ENCODE results near the gene TBXAS1. TPM values are rescaled to one million over a fixed set of nuclear protein-coding genes. Genes with fewer than 3 reads are reported as not detected.

Gene TBXAS1
- total RNA-seq, 2 donors from 2014 or later = 19.3 to 44.1 TPM

- H3K4me3 ChIP-seq = no peak overlapping the region
- DNase-seq (ENCODE audit: low spot score) = no peak
- H3K27me3 ChIP-seq (replicated peaks; ENCODE audit: insufficient read depth) = no peaks in the 10 kb centered on the region
- H3K36me3 ChIP-seq = no peaks in the 10 kb centered on the region
- H3K27ac ChIP-seq = no peak overlapping the region
- H3K4me1 ChIP-seq (replicated peaks) = no peaks in the 10 kb centered on the region
- no peaks in the 10 kb centered on the region for H3K9me3 ChIP-seq
- WGBS = 88% methylated on average over 2 of the region's 2 CpGs
- TF ChIP-seq POLR2A (IDR thresholded peaks at IDR 0.05) = no peak
- TF ChIP-seq CTCF (IDR thresholded peaks at IDR 0.05) = no peak
- no peak for TF ChIP-seq POLR2AphosphoS5 (IDR thresholded peaks at IDR 0.05)
- intact Hi-C loops (cut with DNase I) = no loop called here
Measured at GRCh38 chr7:139941866-139942265, 112.8 kb downstream of the TBXAS1 start.

DNA sequence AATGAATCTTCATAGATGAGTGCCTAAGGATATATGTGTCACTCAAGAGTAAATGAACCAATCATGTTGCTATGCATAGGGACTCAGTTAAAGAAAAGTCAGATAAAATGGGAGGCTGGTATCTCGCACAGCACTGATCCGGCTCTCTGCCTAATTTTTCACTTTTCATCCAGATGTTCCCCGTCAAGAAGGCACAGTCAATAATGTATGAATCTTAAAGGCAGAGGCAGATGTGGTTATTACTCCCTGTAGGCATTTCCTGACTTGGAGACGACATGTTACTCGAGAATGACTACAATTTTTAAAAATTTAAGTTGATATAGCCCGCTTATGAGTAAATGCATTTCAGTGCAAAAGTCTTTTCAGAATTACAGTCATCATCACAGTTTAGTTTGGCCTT, 113.6 kb downstream of the TBXAS1 start:
- Histone ChIP-seq H3K27me3 (replicated peaks; ENCODE audit: insufficient read depth) (no peaks in the 10 kb centered on the region), H3K4me1 (replicated peaks) (no peaks in the 10 kb centered on the region), H3K4me3 (no peak overlapping the region), H3K36me3 (no peaks in the 10 kb centered on the region), H3K9me3 (no peaks in the 10 kb centered on the region), H3K27ac (no peak overlapping the region)
- DNase-seq (ENCODE audit: low spot score) = no peak
- TF ChIP-seq CTCF (IDR thresholded peaks at IDR 0.05) (no peak), POLR2A (IDR thresholded peaks at IDR 0.05) (no peak), POLR2AphosphoS5 (IDR thresholded peaks at IDR 0.05) (no peak)
- intact Hi-C loops (cut with DNase I) = no loop called here
- 85% methylated on average over 6 of the region's 6 CpGs for WGBS

GRCh38 chr7:139943401-139943800, 114.3 kb downstream of the TBXAS1 start:
- intact Hi-C loops (cut with DNase I) = no loop called here
- Histone ChIP-seq H3K4me1 (replicated peaks) (no peaks in the 10 kb centered on the region), H3K27ac (no peak overlapping the region), H3K9me3 (no peaks in the 10 kb centered on the region), H3K4me3 (no peak overlapping the region), H3K36me3 (no peaks in the 10 kb centered on the region), H3K27me3 (replicated peaks; ENCODE audit: insufficient read depth) (no peaks in the 10 kb centered on the region)
- no peak for DNase-seq (ENCODE audit: low spot score)
- TF ChIP-seq POLR2AphosphoS5 (IDR thresholded peaks at IDR 0.05) (no peak), CTCF (IDR thresholded peaks at IDR 0.05) (no peak), POLR2A (IDR thresholded peaks at IDR 0.05) (no peak)
- 75% methylated on average over 4 of the region's 4 CpGs for WGBS

DNA sequence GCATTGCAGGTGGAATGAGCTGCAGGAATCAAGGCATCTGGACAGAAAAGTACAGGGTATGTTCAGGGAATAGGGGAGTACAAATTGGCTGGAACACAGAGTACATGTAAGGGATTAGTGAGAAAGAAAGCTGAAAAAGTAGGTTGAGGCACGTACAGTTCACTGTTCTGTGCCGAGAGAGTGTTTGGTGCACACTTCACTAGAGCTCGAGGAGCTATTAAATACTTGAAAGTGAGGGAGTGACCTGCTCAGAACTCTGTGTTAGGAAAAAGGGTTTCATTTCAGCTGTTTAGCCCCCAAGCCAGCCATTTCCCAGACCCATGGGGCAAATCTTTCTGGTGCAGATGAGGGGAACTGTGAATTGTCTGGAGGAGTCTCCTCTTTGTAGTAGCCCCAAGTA, 115.2 kb downstream of the TBXAS1 start:
- H3K4me1 ChIP-seq (replicated peaks) = no peaks in the 10 kb centered on the region
- no peaks in the 10 kb centered on the region for H3K27me3 ChIP-seq (replicated peaks; ENCODE audit: insufficient read depth)
- H3K9me3 ChIP-seq = no peaks in the 10 kb centered on the region
- H3K4me3 ChIP-seq = no peak overlapping the region
- H3K36me3 ChIP-seq = no peaks in the 10 kb centered on the region
- intact Hi-C loops (cut with DNase I) = no loop called here
- WGBS = 57% methylated on average over 3 of the region's 3 CpGs
- DNase-seq (ENCODE audit: low spot score) = no peak
- no peak overlapping the region for H3K27ac ChIP-seq
- TF ChIP-seq POLR2A (IDR thresholded peaks at IDR 0.05) (no peak), CTCF (IDR thresholded peaks at IDR 0.05) (no peak), POLR2AphosphoS5 (IDR thresholded peaks at IDR 0.05) (no peak)

DNA sequence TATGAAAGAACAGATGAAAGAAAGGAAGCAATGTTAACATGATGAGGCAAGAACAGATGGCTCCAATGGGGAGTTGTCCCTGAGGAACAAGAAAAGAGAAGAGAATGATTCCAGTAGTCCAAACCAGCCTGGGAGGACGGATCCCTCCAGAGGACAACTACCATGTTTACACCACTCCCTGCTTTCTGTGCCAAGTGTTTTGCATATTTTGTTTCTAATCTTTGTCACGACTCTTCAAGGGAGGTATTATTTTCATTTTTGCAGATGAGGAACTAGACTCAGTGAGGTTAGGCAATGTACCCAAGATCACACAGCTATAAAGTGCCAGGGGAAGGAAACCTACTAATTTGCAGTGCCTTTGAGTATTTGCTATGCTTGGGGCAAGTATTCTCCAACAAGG, 117.5 kb downstream of the TBXAS1 start:
- Histone ChIP-seq H3K27ac (no peak overlapping the region), H3K36me3 (no peaks in the 10 kb centered on the region), H3K4me3 (no peak overlapping the region), H3K4me1 (replicated peaks) (no peaks in the 10 kb centered on the region), H3K9me3 (no peaks in the 10 kb centered on the region), H3K27me3 (replicated peaks; ENCODE audit: insufficient read depth) (no peaks in the 10 kb centered on the region)
- 29% methylated on average over 2 of the region's 2 CpGs for WGBS
- intact Hi-C loops (cut with DNase I) = no loop called here
- TF ChIP-seq CTCF (IDR thresholded peaks at IDR 0.05) = no peak
- no peak for TF ChIP-seq POLR2AphosphoS5 (IDR thresholded peaks at IDR 0.05)
- TF ChIP-seq POLR2A (IDR thresholded peaks at IDR 0.05) = no peak
- no peak for DNase-seq (ENCODE audit: low spot score)
